Dermis microvascular lymphatic vessel endothelial cell (primary cell): Measurements from ENCODE around the gene PIGBOS1. TPM values are rescaled to one million over a fixed set of nuclear protein-coding genes. Genes with fewer than 3 reads are reported as not detected.
"Not testable (repeated sequence)": the region's sequence is repeated elsewhere in the genome, so short reads cannot be mapped to it uniquely, and the experiment has no call there.

Experiments used
- DNase-seq, 2 donors: peaks; one replicate each; pipeline versions ENCODE4 v3.0.0 to v3.0.0-alpha.2; 2010; ENCODE audit warnings: low read depth in 2 of 2
- total RNA-seq: library from RNA; depleted of rRNA; stranded (reverse); fragments of >200 nt; gene quantifications from 2 replicates; pipeline ENCODE4 v1.2.1, GENCODE V29; 2014

The PIGBOS1 gene
- total RNA-seq, 1 donor from 2014 or later = 5.3 TPM

- DNase-seq = no peak
These were observed 21.6 kb downstream of the PIGBOS1 start for GRCh38 chr15:55297315-55297714.

DNA sequence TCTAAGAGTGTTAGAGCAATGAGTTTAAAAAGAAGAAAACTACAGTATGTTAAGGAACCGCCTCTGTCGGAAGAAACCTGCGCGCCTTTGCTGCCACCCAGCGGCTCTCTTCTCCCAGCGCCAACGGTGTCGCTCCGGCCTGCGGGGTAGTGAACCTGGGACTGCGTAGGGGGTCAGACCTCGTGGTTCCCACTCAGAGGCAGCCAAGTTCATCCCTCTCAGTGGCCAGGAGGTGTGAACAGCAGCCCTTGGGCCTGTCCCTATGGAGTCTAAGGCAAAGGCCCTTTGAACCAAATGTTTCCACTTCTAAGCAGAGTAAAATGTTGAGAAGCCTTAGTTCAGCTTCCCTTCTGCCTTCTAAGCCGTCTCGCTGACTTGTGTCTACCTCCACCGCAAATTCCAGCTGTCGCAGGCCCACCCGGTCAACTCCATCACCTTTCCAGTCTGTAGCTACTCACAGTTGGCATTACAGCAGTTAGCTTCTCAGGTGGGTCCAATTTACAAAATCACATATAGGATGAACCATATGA lies 28.3 kb downstream of the PIGBOS1 start:
- DNase-seq = peak; percentile 65 to 83

DNA sequence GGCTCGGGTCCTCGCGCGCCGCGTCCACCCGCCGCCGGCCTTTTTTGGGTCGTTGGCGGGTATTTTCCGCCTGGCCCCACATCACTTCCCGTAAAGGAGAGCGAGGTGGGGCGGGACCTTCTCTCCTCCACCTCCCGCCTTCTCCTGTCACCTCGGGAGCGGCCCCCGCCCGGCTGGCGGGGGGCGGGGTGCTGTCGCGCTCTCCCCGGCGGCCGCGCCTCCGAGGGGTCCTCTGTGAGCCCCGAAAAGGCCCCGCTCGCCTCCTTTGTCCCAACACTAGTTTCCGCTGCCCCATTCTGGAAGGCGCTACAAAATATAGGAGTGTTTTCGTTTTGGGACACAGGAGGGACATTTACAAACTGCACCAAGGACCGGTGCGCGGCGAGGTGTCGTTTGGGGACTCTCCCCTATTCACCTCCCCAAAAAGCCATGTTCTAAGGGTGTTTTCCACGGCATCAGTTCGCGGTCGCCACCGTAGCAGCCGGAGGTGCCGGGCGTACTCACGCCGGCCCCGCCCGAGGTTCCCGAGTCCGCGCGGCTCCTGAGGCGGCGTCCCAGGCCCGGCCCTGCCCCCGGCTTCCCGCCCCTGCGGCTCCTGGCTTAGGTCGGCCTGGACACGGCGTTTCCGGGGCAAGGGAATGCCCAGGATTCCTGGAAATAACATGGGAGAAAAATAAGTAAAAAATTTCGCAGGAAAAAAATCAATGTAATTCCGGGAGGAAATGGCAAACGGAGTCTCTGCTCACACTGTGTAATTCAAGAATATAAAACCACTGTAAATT lies 29.0 kb downstream of the PIGBOS1 start, which contains the start of gene RAB27A:
RAB27A (minus strand) TSS at position 68 of the 782 bp plus-strand sequence. CDS start 54,879 bp downstream, outside the sequence.
- peak; percentile 31 to 74 for DNase-seq

GRCh38 chr15:55289011-55289745 lies 29.7 kb downstream of the PIGBOS1 start:
- DNase-seq = peak in 1 of 2 donors; percentile 28

DNA sequence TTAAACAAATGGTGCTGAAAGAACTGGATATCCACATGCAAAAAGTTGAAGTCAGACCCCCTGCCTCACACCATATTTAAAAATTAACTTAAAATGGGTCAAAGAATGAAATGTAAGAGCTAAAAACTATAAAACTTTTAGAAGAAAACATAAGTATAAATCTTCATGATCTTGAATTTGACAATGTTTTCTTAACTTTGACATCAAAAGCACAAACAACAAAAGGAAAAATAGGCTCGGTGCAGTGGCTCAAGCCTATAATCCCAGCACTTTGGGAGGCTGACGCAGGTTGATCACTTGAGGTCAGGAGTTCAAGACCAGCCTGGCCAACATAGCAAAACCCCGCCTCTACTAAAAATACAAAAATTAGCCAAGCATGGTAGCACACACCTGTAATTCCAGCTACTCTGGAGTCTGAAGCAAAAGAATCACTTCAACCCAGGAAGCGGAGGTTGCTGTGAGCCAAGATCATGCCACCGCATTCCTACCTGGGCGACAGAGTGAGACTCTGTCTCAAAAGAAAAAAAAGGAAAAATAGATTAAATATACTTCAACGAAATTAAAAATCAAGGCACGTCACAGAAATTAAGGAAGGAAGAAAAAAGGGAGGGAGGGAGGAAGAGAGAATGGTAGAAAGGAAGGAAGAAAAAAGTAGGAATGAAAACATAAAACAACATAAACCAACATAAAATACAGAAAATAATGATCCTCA lies 30.8 kb downstream of the PIGBOS1 start:
- no peak for DNase-seq

DNA sequence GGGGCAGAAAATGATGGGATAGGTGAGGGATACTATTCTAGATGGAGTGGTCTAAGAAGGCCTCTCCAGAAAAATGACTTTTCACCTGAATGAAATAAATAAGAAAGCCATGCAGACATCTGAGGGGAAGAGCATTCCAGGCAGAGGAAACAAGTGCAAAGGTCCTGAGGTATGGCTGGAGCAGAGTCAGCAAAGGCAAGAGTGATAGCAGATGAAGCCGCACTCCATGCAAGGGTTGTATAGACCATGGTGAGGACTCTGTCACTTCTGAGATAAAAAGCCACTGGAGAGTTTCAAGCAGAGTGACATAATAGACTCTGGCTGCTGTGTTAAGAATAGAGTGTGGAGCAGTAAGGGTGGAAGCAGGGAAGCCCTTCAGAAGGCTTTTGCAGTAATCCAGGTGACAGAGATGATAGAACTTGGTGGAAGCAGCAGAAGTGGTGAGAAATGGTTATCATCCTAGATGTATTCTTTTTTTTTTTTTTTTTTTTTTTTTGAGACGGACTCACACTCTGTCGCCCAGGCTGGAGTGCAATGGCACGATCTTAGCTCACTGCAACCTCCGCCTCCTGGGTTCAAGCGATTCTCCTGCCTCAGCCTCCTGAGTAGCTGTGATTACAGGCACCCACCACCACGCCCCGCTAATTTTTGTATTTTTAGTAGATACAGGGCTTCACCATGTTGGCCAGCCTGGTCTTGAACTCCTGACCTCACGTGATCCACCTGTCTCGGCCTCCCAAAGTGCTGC lies 32.3 kb downstream of the PIGBOS1 start:
- DNase-seq = not testable (repeated sequence)

GRCh38 chr15:55284426-55284825 lies 34.5 kb downstream of the PIGBOS1 start:
- no peak for DNase-seq

DNA sequence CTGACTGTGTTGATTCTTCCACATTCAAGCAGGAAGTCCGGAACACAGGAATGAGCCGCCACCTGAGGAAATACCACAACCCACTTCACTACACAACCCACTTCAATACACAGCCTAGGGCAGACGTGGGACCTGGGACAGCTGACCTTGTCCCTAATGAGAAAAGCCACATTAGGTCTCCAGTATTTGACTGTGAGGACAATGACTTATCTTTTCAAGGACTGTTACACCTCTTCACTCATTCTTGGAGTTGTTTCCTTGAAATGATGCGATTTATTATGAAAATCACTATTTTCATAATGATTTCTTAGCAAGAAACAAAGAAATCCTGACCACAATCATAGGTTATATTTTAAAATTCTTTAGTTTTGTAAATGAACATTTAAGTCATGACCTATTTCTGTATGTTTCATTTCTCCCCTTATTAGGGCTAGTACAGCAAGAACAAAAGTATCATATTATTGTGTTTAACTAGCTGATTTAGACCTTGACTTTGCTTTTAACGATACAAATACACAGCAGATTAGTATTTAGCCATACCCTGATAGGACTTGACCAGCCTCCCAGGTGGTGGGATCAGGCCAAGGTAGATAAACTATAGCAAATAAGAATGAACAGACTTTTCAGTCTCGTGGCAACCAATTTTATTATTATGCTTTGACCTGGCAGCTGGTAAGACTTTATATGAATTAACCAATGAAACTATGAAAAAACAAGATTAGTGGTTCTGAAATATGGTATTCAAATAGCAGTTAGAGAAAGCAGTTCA lies 35.4 kb downstream of the PIGBOS1 start:
- DNase-seq = peak in 1 of 2 donors; percentile 37

DNA sequence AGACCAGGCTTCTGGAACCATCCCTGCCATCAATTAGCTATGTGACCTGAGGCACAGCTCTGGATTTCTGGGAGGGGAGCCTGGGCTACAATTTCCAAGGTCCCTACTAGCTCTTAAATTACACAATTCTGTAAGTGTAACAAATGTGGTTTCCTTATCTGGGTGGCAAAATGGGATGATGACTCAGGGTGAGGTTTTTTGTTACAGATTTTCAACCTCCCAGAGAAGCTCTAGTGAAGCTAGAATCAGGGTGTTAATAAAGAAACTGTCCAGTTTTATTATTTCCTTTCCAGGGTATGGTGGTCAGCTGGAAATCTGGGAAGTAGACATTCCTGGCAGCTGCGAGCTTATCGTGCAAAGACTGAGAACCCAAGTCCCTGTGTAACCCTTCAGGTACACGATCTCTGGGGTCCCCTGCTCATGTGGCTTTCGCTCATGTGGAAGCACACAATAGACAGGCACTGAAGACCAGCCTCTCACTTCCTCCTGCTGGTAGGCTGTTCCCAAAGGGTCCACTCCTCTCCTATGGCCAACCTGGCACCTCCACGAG lies 36.6 kb downstream of the PIGBOS1 start:
- DNase-seq = peak in 1 of 2 donors; percentile 17

DNA sequence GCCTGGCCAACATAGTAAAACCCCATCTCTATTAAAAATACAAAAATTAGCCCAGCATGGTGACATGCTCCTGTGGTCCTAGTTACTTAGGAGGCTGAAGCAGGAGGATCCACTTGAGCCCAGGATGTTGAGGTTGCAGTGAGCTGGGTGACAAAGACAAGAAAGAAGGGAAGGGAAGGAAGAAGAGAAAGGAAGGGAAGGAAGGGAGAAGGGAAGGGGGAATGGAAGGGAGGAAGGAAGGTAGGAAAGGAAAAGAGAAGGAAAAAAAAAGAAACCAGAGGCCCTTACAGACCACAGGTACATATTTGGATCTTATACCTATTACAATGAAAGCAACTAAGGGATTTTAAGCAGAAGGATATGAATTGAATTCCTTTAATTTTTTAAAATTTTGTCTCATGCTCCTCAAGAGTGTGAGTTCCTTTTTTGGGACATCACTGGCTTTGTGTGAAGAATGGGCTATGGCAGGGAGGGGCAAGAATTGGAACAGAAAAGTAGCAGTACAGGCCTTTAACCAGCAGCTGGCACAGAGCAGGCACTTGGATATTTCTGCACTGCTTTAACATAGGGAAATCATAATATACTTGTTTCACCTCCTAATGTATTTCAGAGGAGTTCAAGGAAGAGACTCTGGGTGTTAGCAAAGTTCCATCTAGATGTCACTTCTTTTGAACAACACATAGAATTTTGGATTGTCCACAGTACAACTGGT lies 37.2 kb downstream of the PIGBOS1 start:
- DNase-seq = no peak

DNA sequence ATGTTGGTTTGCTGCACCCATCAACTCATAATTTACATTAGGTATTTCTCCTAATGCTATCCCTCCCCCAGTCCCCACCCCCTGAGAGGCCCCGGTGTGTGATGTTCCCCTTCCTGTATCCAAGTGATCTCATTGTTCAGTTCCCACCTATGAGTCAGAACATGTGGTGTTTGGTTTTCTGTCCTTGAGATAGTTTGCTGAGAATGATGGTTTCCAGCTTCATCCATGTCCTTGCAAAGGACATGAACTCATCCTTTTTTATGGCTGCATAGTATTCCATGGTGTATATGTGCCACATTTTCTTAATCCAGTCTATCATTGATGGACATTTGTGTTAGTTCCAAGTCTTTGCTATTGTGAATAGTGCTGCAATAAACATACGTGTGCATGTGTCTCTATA lies 38.3 kb downstream of the PIGBOS1 start:
- DNase-seq = peak in 1 of 2 donors; percentile 20

GRCh38 chr15:55279746-55280351 lies 39.1 kb downstream of the PIGBOS1 start:
- DNase-seq = peak in 1 of 2 donors; percentile 90

GRCh38 chr15:55279100-55279745 lies 39.7 kb downstream of the PIGBOS1 start:
- no peak for DNase-seq

DNA sequence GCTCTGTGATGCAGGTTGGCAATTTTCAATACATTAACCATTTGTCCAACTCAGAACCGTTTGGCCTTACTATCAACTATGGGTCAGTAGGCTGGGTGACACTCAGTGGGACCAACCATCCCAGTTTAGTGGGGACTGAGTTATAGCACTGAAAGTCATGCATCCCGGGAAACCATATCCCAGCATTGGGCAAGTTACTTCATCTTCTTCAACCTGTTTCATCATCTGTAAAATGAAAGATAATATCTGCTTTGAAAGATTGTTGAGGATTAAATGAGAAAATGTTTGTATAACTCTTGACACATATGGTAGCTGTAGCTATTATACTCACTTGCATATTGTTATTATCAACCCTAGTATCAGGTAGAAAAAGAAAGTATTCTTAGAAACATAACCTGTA lies 41.2 kb downstream of the PIGBOS1 start:
- no peak for DNase-seq

DNA sequence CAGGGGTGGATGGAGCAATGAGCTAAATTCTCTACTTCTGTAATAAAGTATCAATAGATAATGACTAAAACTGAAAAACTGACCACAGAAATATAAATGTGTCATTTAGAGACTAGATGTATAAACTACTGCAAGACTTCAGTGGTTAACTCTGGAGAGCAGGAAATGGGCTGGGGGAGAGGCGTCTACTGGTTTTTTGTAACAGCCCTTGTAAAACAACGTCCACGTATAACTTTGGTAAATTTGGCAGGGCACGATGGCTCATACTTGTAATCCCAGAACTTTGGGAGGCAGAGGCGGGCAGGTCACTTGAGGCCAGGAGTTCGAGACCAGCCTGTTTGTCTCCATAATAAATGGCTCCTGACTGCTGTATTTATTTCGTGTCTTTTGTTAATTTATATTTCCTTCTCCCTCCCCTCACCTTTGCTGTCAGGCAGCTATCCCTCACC lies 41.8 kb downstream of the PIGBOS1 start:
- no peak for DNase-seq

DNA sequence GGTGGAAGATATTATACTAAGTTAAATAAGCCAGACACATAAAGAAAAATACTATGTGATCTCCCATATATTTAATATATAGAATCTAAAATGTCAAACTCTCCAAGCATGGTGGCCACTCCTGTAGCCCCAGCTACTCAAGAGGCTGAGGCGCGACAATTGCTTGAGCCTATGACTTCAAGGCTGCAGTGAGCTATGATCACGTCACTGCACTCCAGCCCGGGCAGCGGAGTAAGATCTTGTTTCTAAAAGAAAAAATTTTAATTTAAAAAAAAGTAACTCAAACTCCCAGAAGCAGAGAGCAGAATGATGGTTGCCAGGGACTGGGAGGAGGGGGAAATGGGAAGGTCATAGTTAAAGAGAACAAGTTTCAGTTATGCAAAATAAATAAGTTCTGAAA lies 42.6 kb downstream of the PIGBOS1 start:
- DNase-seq = no peak

DNA sequence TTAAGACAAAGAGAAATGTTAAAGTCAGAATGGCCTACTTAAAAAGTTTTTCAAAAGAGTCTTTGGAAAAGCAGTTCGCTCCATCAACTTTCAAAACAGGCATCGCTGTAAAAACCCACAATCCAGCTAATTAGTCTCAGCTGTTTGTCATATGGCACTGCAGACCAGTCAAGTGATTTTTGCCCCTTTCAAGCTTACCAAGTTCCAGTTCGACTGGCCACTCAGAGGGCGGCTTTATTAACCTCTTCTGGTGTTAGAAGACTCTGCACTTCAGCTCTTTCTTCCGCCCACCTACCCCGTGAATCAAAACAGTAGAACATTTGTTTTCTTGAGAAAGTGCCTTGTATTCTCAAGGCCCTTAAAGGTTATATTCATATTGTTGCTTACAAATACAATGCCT lies 48.6 kb downstream of the PIGBOS1 start:
- no peak for DNase-seq

- no peak for DNase-seq
These were observed 50.7 kb downstream of the PIGBOS1 start for GRCh38 chr15:55268176-55268695.
